NCI-H1694 treated with DMSO at 0.1 percent for 48 hours (cell line): Measurements from ENCODE around the gene OVCH1.
A peak's percentile ranks its signal among the peaks of the same experiment; 100 is the strongest.
"Not testable (repeated sequence)": the region's sequence is repeated elsewhere in the genome, so short reads cannot be mapped to it uniquely, and the experiment has no call there.

ENCODE experiments used
- DNase-seq: peaks from one replicate; lab custom pipeline; 2025; lab: John Stamatoyannopoulos, UW

The OVCH1 gene

GRCh38 chr12:29402437-29402836 lies 95.0 kb downstream of the OVCH1 start:
- DNase-seq: no peak

GRCh38 chr12:29398495-29398894 lies 99.0 kb downstream of the OVCH1 start:
- no peak for DNase-seq

- no peak for DNase-seq
Measured at GRCh38 chr12:29396774-29397173, 100.7 kb downstream of the OVCH1 start.

- DNase-seq: no peak
Measured at GRCh38 chr12:29395356-29395755, 102.1 kb downstream of the OVCH1 start.

GRCh38 chr12:29390419-29390818 lies 107.1 kb downstream of the OVCH1 start:
- not testable (repeated sequence) for DNase-seq

- no peak for DNase-seq
Measured at GRCh38 chr12:29389295-29389919, 108.1 kb downstream of the OVCH1 start.

GRCh38 chr12:29386084-29386680 lies 111.3 kb downstream of the OVCH1 start:
- DNase-seq: not testable (repeated sequence)

- DNase-seq: not testable (repeated sequence)
Measured at GRCh38 chr12:29385194-29385593, 112.3 kb downstream of the OVCH1 start.

- DNase-seq: no peak
Measured at GRCh38 chr12:29382251-29382650, 115.2 kb downstream of the OVCH1 start.

GRCh38 chr12:29380536-29381523 lies 116.7 kb downstream of the OVCH1 start, which contains the start of gene ERGIC2:
Gene ERGIC2 (minus strand): TSS chr12:29381172. CDS start chr12:29371633, 9,539 bp downstream.
- DNase-seq: peak; percentile 100
